HG03565 (cell line): Measurements from ENCODE around the gene EBF3.
"Not testable (repeated sequence)": the region's sequence is repeated elsewhere in the genome, so short reads cannot be mapped to it uniquely, and the experiment has no call there.

ENCODE experiments used
- ATAC-seq: cut with Tn5 transposase; IDR thresholded peaks from one replicate; pipeline ENCODE4 v1.9.1; 2021; ENCODE audit warnings: mild to moderate bottlenecking, moderate library complexity; ENCODE audit not compliant: unreplicated experiment

The EBF3 gene

DNA sequence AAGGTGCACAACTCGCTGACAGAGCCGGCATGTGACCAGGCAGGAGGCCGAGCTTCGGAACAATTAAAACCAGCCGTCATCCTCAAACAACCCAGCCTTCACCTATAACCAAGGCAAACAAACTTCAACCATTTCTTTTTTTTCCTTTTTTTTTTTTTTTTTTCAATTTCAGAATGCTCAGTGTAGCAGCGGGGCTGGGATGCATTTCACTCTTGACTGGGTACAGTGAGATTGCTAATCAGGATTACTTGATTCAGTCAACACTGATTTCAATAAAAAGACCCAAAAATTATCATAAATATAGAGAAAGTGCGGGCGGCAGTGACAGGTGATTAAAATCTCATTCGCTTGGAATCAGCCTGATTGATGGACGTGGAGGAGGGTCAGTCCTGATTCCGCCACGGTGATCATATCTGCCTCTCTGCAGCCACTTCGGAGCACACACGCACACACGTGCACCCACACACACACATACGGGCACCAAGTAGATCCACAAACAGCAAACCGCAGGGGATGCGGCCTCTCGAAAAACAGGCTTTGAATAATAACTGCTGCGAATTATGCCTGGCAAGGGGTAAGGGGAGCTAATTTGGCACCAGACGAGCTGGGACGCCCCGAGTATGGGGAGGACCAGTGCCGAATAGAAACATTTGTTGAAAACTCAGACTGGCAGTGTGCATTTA, 31.2 kb downstream of the EBF3 start:
- no peak for ATAC-seq

DNA sequence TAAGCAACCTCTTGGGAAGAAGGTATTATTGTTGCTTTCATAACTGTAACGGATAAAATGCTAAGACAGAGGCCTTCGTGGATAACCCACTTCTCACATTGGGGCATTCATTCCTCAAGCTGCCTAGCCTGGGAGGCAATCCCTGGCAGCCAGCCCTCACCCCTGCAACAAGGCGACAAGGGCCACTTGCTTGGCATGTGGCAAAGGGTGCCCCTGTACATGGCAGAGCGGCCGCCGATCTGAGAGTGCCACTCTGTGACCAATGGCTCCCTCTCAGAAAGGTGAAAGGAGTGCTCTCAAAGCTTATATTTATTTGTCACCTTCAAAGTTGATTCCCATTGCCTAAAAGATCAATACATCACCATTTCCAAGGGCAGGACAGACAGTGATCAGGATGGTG, 31.9 kb downstream of the EBF3 start:
- no peak for ATAC-seq

DNA sequence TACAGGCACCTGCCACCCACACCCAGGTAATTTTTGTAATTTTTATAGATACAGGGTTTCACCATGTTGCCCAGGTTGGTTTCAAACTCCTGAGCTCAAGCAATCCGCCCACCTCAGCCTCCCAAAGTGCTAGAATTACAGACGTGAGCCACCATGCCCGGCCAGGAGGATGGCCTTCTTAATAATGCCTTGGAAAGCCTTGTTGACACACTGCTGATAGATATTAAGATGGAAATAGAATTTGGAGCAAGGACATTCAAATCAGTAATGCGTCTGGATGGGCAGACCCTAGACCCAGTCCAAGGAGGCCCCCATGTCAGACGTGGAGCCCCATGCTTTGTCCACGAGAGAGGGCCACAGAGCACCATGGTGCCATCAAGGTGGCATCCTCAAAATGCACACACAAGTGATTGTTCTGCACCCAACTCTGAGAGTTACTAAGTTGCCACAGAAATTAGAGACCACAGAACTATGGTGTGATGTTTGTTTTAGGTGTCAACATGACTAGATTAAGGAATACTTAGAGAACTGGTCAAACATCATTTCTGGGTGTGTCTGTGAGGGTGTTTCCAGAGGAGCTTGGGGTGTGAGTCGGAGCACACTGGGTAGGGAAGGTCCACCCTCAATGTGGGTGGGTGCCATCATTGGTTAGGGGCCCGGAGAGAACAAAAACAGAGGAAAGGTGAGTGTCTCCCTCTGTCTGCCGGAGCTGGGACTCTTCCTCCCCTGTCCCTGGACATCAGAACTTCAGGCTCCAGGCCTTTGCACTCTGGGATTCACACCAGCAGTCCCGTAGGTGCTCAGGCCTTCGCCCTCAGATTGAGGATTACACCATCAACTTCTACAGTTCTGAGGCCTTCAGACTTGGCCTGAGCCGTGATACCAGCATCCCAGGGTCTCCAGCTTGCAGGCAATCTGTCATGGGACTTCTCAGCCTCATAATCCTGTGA, 34.5 kb downstream of the EBF3 start:
- no peak for ATAC-seq

DNA sequence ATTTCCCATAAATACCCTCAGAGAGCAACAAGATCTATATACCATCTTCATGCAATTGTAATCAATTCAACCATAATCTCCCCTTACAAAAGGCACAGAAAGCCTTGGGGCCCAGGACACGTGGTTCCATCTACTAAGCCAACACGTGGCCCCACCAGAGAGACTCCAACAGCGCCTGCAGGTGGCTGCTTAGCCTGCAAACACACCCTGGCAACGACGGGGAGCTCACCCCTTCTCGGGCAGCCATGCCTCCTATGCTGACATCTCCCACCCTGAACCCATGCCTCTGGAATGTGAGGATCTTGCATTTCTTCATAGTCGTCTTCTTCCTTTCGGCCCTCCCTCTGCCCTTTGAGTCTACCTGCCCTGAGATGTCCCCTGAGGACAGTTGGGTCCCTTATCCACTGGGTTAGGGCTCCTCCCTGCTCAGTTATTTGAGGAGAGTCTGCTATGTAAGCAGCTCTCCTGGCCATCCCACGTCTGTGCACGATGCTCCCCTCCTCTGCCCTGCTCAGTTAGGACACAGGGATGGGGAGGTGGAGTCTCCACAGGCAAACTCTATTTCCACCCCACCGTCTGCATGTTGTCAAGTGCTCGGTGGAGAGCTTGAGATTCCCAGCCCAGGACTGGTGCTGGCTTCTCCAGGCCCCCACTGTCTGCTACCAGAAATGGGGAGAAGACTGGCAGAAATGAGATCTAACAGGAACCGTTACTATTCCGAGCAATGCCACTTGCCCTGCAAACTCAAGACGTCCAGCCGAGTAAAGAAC, 36.5 kb downstream of the EBF3 start:
- no peak for ATAC-seq

DNA sequence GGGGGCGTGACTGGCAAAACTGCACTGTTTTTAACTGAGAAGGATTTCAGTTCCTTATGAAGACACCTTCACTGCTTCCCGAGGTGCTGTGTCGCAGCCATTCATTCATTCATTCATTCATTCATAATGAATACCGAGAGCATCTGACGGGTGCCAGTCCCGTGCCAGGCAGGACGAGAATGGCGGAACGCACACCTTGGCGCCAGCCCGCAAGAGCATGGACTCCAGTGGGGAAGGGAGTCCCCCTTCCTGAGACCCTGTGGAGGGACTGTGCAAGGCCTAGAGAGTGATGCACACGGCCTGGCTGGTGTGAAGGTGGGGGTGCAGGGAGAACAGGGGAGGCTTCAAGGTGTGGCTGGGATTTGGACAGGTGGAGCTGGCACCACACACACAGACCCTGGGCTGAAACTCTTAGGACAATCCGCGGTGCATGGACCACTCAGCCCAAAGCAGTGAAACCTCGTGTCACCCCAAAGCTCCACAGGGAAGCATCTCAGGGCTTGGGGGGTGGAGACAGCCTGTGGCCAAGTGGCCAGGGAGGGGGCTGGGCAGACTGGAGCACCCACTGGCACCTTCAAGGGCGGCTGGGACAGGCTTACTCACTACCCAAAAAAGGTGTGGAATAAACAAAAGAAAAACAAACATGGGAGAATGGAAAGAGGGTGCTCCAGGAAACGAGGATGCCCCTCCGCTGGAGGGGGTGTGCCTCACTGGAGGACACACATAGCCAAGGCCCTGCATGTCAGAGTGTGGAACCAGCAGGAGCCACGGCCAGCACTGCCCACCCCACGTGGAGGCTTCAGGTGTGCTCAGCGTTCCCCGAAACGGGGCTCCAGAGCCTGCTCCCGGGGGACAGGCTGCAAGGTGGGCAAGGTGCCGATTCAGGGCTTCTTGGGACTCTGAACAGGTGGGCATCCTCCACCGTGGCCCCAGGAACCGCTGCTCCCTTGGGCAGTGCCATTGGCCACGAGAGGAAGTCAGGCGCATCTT, 37.7 kb downstream of the EBF3 start:
- no peak for ATAC-seq

DNA sequence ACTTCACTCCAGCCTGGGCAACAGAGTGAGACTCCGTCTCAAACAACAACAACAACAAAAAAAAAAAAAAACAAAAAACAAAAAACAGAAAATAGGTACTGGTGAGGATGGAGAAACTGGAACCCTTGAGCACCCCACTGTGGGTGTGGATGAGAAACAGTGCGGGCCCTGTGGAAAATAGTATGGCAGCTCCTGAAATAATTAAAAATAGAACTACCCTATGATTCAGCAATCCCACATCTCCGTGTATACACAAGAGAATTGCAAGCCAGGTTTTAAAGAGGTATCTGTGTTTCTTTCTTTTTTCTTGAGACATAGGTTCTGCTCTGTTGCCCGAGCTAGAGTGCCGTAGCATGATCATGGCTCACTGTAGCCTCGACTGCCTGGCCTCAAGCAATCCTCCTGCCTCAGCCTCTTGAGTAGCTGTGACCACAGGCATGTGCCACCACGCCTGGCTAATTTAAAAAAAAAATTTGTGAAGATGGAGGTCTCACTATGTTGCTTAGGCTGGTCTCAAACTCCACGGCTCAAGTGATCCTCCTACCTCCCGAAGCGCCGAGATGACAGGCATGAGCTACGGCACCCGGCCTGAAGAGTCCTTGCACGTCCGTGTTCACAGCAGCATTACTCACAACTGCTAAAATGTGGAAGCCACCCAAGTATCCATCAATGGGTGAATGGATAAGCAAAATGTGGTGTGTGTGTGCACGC, 39.5 kb downstream of the EBF3 start:
- ATAC-seq, result no peak

DNA sequence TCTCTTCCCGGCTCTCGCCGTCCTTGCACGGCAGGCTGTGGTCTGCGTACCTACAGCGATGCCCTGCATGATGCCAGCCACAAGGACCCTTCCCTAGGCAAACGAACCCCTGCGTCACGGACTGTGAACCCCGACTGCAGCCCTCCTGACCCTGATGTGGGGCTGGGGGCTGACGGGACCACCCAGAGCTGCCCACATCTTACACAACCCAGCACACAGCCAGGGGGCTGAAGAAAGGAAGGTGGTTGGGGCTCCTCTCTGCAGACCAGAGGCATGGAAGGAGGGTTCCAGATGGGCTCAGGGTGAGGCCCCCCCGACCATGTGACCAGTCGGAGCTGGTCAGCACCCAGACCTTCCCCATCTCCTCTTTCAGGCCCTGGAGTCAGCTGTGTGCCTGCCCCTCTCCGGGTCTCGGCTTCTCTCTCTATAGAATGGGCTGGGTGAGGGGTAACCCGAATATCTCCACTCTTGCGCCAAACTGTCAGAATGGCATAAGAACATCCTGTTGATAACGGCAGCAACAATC, 41.4 kb downstream of the EBF3 start:
- ATAC-seq, result no peak

DNA sequence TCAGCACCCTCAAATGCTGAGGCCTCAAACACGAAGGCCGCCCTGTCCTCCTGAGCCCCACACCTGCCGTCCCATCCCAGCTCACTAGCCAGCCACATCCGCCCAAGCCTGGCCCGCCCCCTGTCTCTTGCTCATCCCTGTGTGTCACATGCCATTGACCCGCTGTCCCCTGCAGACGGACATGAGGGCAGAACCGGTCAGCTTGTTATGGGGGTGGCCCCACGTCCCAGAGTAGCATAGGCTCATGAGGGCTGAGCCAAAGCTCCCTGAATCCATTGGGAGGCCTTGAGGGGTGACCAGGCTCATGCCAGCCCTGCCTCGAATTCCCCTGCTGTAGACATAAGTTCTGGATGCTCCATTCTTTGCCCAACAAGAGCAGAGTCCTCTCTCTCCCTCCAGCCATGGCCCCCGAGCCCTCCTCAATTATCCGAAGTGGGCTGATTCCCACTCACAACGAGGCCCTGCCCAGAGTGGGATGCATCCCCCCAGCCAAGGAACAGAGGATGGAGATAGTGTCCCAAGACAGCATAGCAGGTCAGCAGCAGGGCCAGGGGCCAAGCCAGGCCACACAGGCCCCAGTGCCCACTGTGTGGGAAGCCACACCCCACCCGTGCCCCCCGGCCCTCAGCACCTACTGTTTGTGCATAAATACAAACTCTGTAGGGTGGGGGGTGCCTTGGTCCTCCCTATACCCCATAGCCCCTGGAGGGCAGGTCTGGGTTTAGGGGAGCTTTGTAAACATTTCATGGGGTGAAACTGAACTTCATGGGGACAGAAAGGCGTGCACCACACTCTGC, 42.1 kb downstream of the EBF3 start:
- ATAC-seq, result no peak

DNA sequence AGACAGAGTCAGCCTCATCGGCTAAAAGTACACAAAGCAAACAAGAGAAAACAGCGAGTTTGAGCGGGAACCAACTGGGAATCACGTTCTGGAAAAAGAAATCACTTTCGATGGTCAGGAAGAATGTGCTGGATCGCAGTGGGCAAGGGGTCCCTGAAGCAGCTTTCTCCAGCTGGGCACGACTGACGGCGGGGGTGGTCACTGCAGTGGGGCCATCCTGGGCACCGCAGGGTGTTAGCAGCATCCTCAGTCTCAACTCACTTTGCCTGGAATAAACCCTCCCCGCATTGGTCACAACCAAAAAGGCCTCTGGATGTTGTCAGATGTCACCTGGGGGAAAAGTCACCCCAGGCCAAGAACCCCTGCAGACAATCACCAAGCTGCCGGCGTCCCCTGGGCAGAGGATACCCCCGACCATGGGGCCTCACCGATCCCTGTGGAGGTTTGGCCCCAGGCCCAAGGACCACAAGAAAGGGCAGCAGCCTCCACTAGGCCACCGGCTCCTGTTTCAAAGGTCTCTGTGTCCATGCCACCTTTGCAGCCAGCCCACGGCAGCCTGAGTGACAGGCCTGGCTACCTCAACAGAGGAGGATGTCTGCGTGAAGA, 42.9 kb downstream of the EBF3 start:
- no peak for ATAC-seq

DNA sequence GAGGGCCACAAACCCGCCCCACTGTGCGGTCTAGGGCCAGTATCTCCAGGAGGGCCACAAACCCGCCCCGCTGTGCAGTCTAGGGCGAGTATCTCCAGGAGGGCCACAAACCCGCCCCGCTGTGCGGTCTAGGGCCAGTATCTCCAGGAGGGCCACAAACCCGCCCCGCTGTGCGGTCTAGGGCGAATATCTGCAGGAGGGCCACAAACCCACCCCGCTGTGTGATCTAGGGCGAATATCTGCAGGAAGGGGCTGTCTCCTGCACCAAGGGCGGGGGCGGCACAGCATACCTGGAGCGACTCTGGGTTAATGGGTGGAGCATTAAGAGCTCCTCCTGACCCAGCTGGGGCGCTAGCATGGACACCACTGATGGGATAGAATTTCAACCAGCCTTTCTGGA, 43.9 kb downstream of the EBF3 start:
- ATAC-seq, result not testable (repeated sequence)

DNA sequence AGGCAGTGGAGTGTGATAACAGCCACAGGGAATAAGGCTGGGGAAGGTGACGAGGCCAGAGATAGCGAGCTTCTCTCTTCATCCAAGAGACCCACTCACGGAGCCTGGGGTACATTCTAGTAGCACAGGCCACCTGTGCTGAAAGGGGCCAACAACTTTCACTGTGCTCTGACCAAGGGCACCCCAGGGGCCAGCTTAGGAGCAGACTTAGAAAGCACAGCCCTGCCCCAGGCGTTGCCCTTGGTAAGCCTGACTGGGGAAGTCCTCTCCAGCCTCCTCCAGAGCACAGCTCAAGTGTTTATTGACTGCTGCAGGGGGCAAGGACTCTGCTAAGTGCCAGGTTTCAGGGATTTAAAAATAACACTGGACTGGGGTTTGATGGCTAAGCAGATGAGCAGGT, 44.7 kb downstream of the EBF3 start:
- ATAC-seq, result no peak

DNA sequence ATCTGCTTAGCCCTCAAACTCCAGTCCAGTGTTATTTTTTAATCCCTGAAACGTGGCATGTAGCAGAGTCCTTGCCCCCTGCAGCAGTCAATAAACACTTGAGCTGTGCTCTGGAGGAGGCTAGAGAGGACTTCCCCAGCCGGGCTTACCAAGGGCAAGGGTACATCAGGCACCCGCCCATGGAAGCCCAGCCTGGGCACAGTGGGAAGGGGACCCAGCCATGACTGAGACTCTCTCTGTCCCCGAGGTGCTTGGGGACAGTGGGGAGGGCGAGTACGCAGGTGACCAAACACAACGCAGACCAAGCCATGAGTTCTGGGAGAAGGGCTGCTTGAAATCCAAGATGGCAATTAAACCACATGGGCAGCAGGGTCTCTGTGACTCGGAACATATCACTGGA, 45.2 kb downstream of the EBF3 start:
- no peak for ATAC-seq

DNA sequence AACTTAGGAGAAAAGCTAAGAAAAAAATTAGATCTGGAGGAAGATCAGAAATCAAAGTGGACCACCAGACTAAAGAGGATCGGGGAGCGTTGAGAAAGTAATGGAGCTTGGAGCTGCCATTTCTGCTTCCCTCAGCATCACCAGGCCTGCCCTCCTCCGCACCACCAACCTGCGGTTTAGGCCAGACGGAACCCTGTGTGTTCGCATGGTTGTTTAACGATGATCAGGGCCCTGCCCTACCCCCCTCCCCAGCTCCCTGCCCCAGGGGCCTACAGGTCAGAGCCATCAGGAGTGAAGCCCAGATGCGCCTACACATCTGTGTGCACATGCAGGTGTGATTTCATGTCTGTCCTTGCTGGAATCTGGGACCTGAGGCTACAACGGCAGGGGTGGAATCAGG, 45.7 kb downstream of the EBF3 start:
- no peak for ATAC-seq

DNA sequence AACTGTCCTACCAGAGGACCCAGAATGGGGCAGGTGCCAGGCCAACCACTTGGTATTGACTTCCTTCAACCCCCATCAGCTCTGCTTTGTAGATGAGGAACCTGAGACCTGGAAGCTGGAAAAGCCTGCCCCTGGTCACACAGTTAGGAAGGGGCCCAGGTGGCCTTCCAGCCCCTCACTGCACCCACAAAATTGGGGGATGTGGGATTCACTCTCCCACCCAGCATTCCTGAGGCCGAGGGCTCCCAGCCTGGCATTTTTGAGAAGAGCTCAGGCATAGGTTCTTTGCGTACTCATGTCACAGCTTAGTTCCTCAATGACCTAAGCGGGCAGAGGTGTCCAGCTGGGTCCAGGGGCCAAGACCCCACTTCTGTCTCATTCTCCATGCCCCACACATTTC, 46.1 kb downstream of the EBF3 start:
- ATAC-seq, result no peak

DNA sequence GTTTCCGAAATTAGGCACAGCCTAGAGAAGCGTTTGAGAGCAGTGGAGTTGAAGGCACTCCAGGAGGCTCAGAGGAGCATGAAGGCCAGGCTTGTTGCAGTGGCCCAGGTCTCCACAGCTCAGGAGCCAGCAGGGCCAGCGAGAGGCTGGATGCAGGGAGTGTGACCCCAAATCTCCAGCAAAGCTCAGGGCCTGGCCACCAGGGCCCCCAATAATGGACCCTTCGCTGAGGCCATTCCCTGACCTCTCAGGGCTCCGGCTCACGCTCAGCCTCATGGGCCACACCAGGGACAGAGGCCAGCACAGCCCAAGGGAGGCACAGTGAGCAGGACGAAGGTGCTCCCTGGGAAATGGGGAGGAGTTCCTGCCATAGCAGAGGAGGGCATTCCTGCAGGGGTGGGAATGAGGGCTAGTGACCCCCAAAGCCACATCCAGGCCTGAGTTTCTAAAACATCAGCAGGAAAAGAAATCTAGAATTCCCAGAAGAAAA, 47.5 kb downstream of the EBF3 start:
- ATAC-seq, result no peak

DNA sequence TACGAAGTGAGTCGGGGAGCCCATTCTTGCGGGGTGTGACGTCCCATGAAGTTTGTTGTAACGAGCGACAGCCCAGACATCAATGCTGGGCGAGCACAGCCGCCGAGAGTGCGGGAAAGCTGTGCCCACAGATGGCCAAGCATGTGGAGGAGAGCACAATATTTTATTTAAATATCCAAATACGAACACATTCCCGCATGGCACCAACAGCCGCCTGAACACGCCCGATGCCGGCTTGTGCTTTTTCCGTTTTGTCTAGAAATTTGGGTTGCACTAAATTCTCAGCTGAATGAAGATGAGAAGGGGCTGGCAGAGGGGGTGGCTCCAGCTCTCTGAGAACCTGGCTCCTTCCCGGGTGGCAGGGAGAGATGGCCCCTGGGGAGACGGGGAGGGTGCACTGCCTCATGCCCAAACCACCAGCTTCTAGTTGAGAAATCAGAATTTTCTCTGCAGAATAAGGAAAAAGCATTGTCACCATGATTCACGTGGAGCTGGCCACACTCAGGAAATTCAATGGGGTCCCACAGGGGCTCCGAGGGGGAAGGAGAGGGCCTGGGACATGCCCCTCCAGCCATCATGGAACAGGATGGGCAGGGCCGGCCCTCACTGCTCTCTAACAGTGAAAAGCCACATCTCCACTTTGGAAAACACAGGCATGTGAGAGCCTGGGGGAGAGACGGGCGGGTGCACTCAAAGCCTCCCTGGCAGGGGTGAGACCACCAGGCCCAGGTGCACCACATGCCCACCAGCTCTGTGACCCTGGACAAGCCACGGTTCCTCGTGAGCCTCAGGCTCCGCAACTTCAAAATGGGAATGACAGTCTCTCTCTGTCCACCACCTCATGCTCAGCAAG, 48.3 kb downstream of the EBF3 start:
- ATAC-seq, result no peak

DNA sequence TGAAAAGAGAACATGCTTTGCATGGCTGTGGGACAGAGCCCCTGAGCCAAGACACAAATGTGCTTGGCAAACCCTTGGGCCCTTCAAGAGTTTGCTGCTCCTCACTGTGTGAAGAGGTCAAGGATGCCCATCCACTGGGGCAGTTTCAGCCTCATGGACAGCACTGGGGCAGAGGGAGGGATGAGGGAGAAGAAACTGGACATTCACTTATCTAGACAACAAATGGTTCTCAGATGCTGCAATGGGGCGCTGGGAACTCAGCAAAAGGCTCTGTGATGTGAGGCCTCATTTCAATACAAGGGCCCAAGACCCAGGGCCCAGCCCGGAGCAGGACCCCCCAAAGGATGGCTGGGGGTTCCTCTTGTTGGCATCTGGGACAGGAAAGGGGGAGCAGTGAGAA, 49.1 kb downstream of the EBF3 start:
- no peak for ATAC-seq
